HL-60 (cell line): ENCODE results near the gene PIAS4.

Source experiments
- POLR2AphosphoS5 ChIP-seq: IDR thresholded peaks from 2 replicates; pipeline ENCODE4 v1.6.1; 2012; ENCODE audit warnings: low read depth
- TF ChIP-seq, protein P1 (sequence below): IDR thresholded peaks from one replicate; pipeline ENCODE4 v1.5.1; 2011; ENCODE audit warnings: low read length, control low read depth, inconsistent platforms; ENCODE audit not compliant: insufficient read depth
- TF ChIP-seq, protein P2 (sequence below): IDR thresholded peaks from 2 replicates; pipeline ENCODE4 v1.6.1; 2012; ENCODE audit warnings: low read depth; ENCODE audit not compliant: insufficient replicate concordance

DNA sequence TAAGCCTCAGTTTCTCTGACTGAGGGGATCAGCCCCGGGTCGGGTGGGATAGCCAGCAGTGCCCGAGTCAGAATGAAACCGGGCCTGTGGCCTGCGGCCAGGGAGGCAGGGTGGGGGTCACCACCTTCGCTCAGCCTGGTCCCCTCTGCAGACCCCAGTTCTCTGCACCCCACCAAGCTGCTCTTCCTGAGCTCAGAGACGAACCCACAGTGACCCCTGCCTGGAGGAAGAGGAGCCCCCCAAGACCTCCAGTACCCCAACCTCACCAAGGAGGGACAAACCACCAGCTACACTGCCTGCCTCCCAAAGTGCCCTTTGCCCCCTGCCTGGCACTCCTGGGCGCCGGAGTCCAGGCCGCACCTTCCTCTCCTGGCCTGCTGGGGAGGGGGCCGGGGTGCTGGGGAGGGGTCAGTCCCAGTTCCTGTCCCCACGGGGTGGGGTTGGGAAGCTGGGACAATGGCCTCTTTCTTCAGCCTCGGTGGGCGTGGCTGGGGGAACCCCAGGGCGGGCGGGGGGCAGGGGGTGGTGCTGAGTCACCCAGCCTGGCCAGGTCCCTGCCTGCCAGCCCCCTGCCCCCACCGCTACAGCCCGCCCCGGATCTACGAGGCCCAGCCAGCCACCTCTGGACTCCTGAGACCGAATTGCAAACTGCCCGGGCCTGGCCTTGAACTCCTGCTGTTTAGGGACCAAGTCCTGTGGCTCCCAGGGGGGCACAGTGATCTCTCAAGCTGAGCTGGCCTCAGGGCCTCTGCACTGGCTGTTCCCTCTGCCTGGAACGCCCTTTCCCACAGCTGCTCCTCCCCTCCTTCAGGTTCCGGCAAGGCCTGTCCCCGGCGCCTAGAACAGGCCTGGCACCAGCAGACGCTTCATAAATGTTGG lies 44.8 kb downstream of the PIAS4 start:
- TF ChIP-seq, protein P1, sequence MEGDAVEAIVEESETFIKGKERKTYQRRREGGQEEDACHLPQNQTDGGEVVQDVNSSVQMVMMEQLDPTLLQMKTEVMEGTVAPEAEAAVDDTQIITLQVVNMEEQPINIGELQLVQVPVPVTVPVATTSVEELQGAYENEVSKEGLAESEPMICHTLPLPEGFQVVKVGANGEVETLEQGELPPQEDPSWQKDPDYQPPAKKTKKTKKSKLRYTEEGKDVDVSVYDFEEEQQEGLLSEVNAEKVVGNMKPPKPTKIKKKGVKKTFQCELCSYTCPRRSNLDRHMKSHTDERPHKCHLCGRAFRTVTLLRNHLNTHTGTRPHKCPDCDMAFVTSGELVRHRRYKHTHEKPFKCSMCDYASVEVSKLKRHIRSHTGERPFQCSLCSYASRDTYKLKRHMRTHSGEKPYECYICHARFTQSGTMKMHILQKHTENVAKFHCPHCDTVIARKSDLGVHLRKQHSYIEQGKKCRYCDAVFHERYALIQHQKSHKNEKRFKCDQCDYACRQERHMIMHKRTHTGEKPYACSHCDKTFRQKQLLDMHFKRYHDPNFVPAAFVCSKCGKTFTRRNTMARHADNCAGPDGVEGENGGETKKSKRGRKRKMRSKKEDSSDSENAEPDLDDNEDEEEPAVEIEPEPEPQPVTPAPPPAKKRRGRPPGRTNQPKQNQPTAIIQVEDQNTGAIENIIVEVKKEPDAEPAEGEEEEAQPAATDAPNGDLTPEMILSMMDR: no peak
- TF ChIP-seq POLR2AphosphoS5: no peak
- TF ChIP-seq, protein P2, sequence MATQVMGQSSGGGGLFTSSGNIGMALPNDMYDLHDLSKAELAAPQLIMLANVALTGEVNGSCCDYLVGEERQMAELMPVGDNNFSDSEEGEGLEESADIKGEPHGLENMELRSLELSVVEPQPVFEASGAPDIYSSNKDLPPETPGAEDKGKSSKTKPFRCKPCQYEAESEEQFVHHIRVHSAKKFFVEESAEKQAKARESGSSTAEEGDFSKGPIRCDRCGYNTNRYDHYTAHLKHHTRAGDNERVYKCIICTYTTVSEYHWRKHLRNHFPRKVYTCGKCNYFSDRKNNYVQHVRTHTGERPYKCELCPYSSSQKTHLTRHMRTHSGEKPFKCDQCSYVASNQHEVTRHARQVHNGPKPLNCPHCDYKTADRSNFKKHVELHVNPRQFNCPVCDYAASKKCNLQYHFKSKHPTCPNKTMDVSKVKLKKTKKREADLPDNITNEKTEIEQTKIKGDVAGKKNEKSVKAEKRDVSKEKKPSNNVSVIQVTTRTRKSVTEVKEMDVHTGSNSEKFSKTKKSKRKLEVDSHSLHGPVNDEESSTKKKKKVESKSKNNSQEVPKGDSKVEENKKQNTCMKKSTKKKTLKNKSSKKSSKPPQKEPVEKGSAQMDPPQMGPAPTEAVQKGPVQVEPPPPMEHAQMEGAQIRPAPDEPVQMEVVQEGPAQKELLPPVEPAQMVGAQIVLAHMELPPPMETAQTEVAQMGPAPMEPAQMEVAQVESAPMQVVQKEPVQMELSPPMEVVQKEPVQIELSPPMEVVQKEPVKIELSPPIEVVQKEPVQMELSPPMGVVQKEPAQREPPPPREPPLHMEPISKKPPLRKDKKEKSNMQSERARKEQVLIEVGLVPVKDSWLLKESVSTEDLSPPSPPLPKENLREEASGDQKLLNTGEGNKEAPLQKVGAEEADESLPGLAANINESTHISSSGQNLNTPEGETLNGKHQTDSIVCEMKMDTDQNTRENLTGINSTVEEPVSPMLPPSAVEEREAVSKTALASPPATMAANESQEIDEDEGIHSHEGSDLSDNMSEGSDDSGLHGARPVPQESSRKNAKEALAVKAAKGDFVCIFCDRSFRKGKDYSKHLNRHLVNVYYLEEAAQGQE: no peak
